ENCODE data around the gene PKMYT1.

PKMYT1 gene

DNA sequence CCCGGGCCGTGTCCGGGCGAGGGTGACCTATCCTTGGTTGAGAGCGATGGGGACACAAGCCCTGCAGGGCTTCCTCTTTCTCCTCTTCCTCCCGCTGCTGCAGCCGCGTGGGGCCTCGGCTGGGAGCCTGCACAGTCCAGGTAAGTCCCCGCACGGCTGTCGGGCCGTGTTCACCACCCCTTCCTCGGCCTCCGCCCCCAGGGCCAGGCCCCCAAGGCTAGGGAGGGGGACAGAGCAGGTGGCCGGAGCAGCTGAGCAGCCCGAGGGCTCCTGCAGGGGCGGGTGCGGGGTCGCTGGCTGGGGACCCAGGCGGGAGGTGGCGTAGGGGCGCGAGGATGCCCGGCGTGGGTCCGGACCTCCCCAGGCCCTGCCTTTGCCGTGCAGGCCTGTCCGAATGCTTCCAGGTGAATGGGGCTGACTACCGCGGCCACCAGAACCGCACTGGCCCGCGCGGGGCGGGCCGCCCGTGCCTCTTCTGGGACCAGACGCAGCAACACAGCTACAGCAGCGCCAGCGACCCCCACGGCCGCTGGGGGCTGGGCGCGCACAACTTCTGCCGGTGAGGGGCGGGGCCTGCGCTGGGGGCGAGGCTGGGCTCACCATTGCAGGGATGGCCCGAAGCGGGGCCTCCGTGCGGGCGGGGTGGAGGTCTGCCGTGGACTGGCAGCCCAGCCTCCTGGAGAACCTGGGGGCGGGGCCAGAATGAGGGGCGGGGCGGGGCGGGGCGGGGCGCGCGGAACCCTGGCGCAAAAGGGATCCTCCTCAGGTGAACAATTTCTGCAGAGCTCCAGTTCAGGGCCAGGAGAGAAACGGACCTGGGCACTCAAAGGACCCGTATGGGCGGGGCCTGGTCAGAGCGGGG, 15.5 kb downstream of the PKMYT1 start:
- H3K4me3 ChIP-seq (ENCODE audit: low read length, poor library complexity, severe bottlenecking), result peak overlapping the region; percentile 66
- H4K20me1 ChIP-seq (ENCODE audit: insufficient read depth, low read length, poor library complexity, severe bottlenecking), result no peaks in the 10 kb centered on the region
- H3K79me2 ChIP-seq (ENCODE audit: insufficient read depth, low read length), result no peaks in the 10 kb centered on the region
- no peaks in the 10 kb centered on the region for H3K27me3 ChIP-seq (ENCODE audit: insufficient read depth, low read length, poor library complexity, severe bottlenecking)
- no peaks in the 10 kb centered on the region for H3K9me3 ChIP-seq (ENCODE audit: insufficient read depth, low read depth, low read length)
- no peaks in the 10 kb centered on the region for H3F3A ChIP-seq (ENCODE audit: low read depth)
- H2AFZ ChIP-seq (ENCODE audit: low read length), result peak overlapping the region; percentile 64; the same call in 1 of the 2 replicates
- H3K9me2 ChIP-seq (replicated peaks; ENCODE audit: low read depth, low read length), result no peaks in the 10 kb centered on the region
- no peak overlapping the region for H3K9ac ChIP-seq (ENCODE audit: low read depth, low read length, poor library complexity, severe bottlenecking)
- no peak for TF ChIP-seq EZH2phosphoT487 (IDR thresholded peaks at IDR 0.05; ENCODE audit: borderline replicate concordance)
- TF ChIP-seq, protein P1, sequence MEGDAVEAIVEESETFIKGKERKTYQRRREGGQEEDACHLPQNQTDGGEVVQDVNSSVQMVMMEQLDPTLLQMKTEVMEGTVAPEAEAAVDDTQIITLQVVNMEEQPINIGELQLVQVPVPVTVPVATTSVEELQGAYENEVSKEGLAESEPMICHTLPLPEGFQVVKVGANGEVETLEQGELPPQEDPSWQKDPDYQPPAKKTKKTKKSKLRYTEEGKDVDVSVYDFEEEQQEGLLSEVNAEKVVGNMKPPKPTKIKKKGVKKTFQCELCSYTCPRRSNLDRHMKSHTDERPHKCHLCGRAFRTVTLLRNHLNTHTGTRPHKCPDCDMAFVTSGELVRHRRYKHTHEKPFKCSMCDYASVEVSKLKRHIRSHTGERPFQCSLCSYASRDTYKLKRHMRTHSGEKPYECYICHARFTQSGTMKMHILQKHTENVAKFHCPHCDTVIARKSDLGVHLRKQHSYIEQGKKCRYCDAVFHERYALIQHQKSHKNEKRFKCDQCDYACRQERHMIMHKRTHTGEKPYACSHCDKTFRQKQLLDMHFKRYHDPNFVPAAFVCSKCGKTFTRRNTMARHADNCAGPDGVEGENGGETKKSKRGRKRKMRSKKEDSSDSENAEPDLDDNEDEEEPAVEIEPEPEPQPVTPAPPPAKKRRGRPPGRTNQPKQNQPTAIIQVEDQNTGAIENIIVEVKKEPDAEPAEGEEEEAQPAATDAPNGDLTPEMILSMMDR (conservative IDR thresholded peaks at IDR 0.05; ENCODE audit: low read length), result no peak
- peak overlapping the region; percentile 74 for H3K4me2 ChIP-seq (ENCODE audit: low read depth, low read length, poor library complexity, severe bottlenecking)
- no peaks in the 10 kb centered on the region for H3K4me1 ChIP-seq (ENCODE audit: insufficient read depth, low read length, poor library complexity, severe bottlenecking)
- H3K36me3 ChIP-seq (ENCODE audit: insufficient read depth, low read length), result no peaks in the 10 kb centered on the region

GRCh38 chr16:2963723-2964474, 16.3 kb downstream of the PKMYT1 start, which contains the start of gene KREMEN2:
Gene KREMEN2 (plus strand): TSS chr16:2964275. CDS start chr16:2964521, 246 bp downstream.
- peak within 1 kb of the TSS; percentile 66 for H3K4me3 ChIP-seq (ENCODE audit: low read length, poor library complexity, severe bottlenecking)
- peak within 1 kb of the TSS; percentile 64; the same call in 1 of the 2 replicates for H2AFZ ChIP-seq (ENCODE audit: low read length)
- no peaks in the 10 kb centered on the region for H3F3A ChIP-seq (ENCODE audit: low read depth)
- no peaks in the 10 kb centered on the region for H3K9me3 ChIP-seq (ENCODE audit: insufficient read depth, low read depth, low read length)
- no peaks in the 10 kb centered on the region for H3K36me3 ChIP-seq (ENCODE audit: insufficient read depth, low read length)
- no peaks in the 10 kb centered on the region for H4K20me1 ChIP-seq (ENCODE audit: insufficient read depth, low read length, poor library complexity, severe bottlenecking)
- no peaks in the 10 kb centered on the region for H3K4me1 ChIP-seq (ENCODE audit: insufficient read depth, low read length, poor library complexity, severe bottlenecking)
- H3K9ac ChIP-seq (ENCODE audit: low read depth, low read length, poor library complexity, severe bottlenecking), result no peak within 1 kb of the TSS
- peak within 1 kb of the TSS; percentile 74 for H3K4me2 ChIP-seq (ENCODE audit: low read depth, low read length, poor library complexity, severe bottlenecking)
- H3K79me2 ChIP-seq (ENCODE audit: insufficient read depth, low read length), result no peaks in the 10 kb centered on the region
- TF ChIP-seq, protein P1 (conservative IDR thresholded peaks at IDR 0.05; ENCODE audit: low read length), result no peak
- TF ChIP-seq EZH2phosphoT487 (IDR thresholded peaks at IDR 0.05; ENCODE audit: borderline replicate concordance), result no peak
- H3K9me2 ChIP-seq (replicated peaks; ENCODE audit: low read depth, low read length), result no peaks in the 10 kb centered on the region
- H3K27me3 ChIP-seq (ENCODE audit: insufficient read depth, low read length, poor library complexity, severe bottlenecking), result no peaks in the 10 kb centered on the region

DNA sequence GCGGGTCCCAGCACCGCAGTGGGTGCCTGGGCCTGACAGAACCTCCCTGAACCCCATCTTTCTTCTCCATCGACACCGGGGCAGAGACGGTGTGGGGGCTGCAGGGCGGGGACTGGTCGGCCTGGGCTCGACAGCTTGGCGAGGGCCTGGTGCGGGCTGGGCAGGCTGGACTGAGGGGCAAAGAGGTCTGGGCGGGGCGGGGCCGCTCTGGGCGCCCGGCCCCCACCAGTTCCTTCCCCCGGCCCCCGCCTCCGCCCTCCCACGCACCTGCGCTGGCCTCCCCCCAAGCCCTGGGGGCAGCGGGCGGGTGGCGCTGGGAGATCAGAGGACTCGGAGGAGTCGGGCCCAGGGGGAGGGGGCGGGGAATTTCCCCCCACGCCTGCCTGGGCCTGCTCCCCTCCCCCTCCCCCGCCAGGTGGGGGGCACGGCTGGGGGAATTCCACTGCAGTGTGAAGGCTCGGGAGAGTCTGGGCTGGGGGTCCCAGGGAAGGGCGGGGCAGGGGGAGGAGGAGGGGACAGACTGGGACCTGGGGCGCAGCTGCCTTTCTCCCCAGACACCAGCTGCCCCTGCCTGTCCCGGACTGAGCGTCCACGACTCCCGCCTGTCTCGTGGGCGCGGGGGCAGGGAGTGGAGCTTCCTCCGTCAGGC, 17.0 kb downstream of the PKMYT1 start:
- Histone ChIP-seq H3K9me3 (ENCODE audit: insufficient read depth, low read depth, low read length) (no peaks in the 10 kb centered on the region), H3F3A (ENCODE audit: low read depth) (no peaks in the 10 kb centered on the region), H3K4me1 (ENCODE audit: insufficient read depth, low read length, poor library complexity, severe bottlenecking) (no peaks in the 10 kb centered on the region), H3K9ac (ENCODE audit: low read depth, low read length, poor library complexity, severe bottlenecking) (no peak overlapping the region), H3K27me3 (ENCODE audit: insufficient read depth, low read length, poor library complexity, severe bottlenecking) (no peaks in the 10 kb centered on the region), H3K9me2 (replicated peaks; ENCODE audit: low read depth, low read length) (no peaks in the 10 kb centered on the region), H3K4me3 (ENCODE audit: low read length, poor library complexity, severe bottlenecking) (no peak overlapping the region), H2AFZ (ENCODE audit: low read length) (no peak overlapping the region), H3K79me2 (ENCODE audit: insufficient read depth, low read length) (no peaks in the 10 kb centered on the region), H4K20me1 (ENCODE audit: insufficient read depth, low read length, poor library complexity, severe bottlenecking) (no peaks in the 10 kb centered on the region), H3K36me3 (ENCODE audit: insufficient read depth, low read length) (no peaks in the 10 kb centered on the region), H3K4me2 (ENCODE audit: low read depth, low read length, poor library complexity, severe bottlenecking) (no peak overlapping the region)
- TF ChIP-seq EZH2phosphoT487 (IDR thresholded peaks at IDR 0.05; ENCODE audit: borderline replicate concordance), result no peak
- TF ChIP-seq, protein P1 (conservative IDR thresholded peaks at IDR 0.05; ENCODE audit: low read length), result no peak
